IMR-90 (cell line): ENCODE data around the gene PGLYRP3.

Experiments
- CEBPB ChIP-seq: IDR thresholded peaks from 2 replicates; pipeline ENCODE4 v1.6.1; 2012; ENCODE audit warnings: low read depth, low read length, improper control_type of control experiment
- FOS ChIP-seq: fragments of 150-350 bp; IDR thresholded peaks from 2 replicates; pipeline ENCODE4 v1.6.1; 2016; ENCODE audit warnings: low read depth, low read length
- MAFK ChIP-seq: IDR thresholded peaks from 2 replicates; pipeline ENCODE4 v1.6.1; 2012; ENCODE audit warnings: low read depth, low read length, improper control_type of control experiment
- MAZ ChIP-seq: IDR thresholded peaks from 2 replicates; pipeline ENCODE4 v1.6.1; 2012; ENCODE audit warnings: low read depth, mild to moderate bottlenecking, low read length, improper control_type of control experiment, moderate library complexity, borderline replicate concordance
- MXI1 ChIP-seq: IDR thresholded peaks from 2 replicates; pipeline ENCODE4 v1.6.1; 2012; ENCODE audit warnings: low read depth, mild to moderate bottlenecking, low read length, moderate library complexity, borderline replicate concordance
- POLR2A ChIP-seq: IDR thresholded peaks from 2 replicates; pipeline ENCODE4 v1.6.1; 2012; ENCODE audit warnings: mild to moderate bottlenecking, low read depth, low read length
- RAD21 ChIP-seq: IDR thresholded peaks from 2 replicates; pipeline ENCODE4 v1.6.1; 2012; ENCODE audit warnings: low read length, improper control_type of control experiment
- RFX5 ChIP-seq: IDR thresholded peaks from 2 replicates; pipeline ENCODE4 v1.8.0; 2012; ENCODE audit warnings: low read depth, mild to moderate bottlenecking, low read length, moderate library complexity
- TF ChIP-seq, protein P1 (sequence below): conservative IDR thresholded peaks from 2 replicates; pipeline ENCODE4 v1.5.1; 2012; ENCODE audit warnings: mild to moderate bottlenecking, low read depth, low read length, improper control_type of control experiment

- TF ChIP-seq MAZ: no peak
- TF ChIP-seq, protein P1, sequence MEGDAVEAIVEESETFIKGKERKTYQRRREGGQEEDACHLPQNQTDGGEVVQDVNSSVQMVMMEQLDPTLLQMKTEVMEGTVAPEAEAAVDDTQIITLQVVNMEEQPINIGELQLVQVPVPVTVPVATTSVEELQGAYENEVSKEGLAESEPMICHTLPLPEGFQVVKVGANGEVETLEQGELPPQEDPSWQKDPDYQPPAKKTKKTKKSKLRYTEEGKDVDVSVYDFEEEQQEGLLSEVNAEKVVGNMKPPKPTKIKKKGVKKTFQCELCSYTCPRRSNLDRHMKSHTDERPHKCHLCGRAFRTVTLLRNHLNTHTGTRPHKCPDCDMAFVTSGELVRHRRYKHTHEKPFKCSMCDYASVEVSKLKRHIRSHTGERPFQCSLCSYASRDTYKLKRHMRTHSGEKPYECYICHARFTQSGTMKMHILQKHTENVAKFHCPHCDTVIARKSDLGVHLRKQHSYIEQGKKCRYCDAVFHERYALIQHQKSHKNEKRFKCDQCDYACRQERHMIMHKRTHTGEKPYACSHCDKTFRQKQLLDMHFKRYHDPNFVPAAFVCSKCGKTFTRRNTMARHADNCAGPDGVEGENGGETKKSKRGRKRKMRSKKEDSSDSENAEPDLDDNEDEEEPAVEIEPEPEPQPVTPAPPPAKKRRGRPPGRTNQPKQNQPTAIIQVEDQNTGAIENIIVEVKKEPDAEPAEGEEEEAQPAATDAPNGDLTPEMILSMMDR: no peak
- no peak for TF ChIP-seq FOS
- TF ChIP-seq RAD21: no peak
- TF ChIP-seq POLR2A: no peak
- TF ChIP-seq RFX5: no peak
- no peak for TF ChIP-seq MAFK
- TF ChIP-seq MXI1: no peak
- no peak for TF ChIP-seq CEBPB
Observed at GRCh38 chr1:153262462-153263157, 50.1 kb downstream of the PGLYRP3 start.
